ENCODE measurements around the gene ST3GAL3. TPM values are rescaled to one million over a fixed set of nuclear protein-coding genes. Genes with fewer than 3 reads are reported as not detected.

Gene ST3GAL3
- total and polyA plus RNA-seq, 5 experiments from 2014 or later, result 7.5 to 23.0 (median 10.9) TPM

GRCh38 chr1:43683560-43683959, 23.8 kb upstream of the ST3GAL3 start:
- no peaks in the 10 kb centered on the region for H3K9me3 Mint-ChIP-seq
- ATAC-seq, result no peak
- H3K36me3 Mint-ChIP-seq, result peaks cover 5 to 69% (median 16%) of the 10 kb centered on the region in 3 donors
- no peak overlapping the region for H3K4me3 Mint-ChIP-seq
- POLR2A ChIA-PET, result no interaction called here
- H3K27ac Mint-ChIP-seq, result peak overlapping the region in 3 of 10 donors; percentile 27 to 76 (median 43)
- H3K27me3 Mint-ChIP-seq, result no peaks in the 10 kb centered on the region
- peaks cover 0 to 14% (median 3%) of the 10 kb centered on the region in 4 donors for H3K4me1 Mint-ChIP-seq
- no peak for DNase-seq

- H3K36me3 Mint-ChIP-seq, result peaks cover 5 to 88% (median 28%) of the 10 kb centered on the region in 3 donors
- peak overlapping the region in 2 of 10 donors; percentile 7 to 53 for H3K27ac Mint-ChIP-seq
- H3K9me3 Mint-ChIP-seq, result no peaks in the 10 kb centered on the region
- ATAC-seq (no peak), DNase-seq (no peak)
- H3K4me1 Mint-ChIP-seq, result peaks cover 0 to 6% (median 2%) of the 10 kb centered on the region in 4 donors
- H3K4me3 Mint-ChIP-seq, result no peak overlapping the region
- no peaks in the 10 kb centered on the region for H3K27me3 Mint-ChIP-seq
- POLR2A ChIA-PET, result interaction anchor here (0.5 to 0.7 kb wide), 3 partner anchors 689 to 1464 kb away, joined by 3 to 4 read pairs (median 4); no protein-coding TSS in a partner anchor
These were observed 20.5 kb upstream of the ST3GAL3 start for GRCh38 chr1:43686801-43687200.

- Mint-ChIP-seq H3K27me3 (no peaks in the 10 kb centered on the region), H3K36me3 (peaks cover 5 to 92% (median 34%) of the 10 kb centered on the region in 3 donors), H3K27ac (peak overlapping the region in 1 of 10 donors; percentile 67), H3K9me3 (no peaks in the 10 kb centered on the region), H3K4me3 (no peak overlapping the region), H3K4me1 (peaks cover 0 to 6% (median 2%) of the 10 kb centered on the region in 4 donors)
- no peak for DNase-seq
- ATAC-seq, result no peak
- POLR2A ChIA-PET, result interaction anchor here (0.6 kb wide), 1 partner anchor 690 kb away, joined by 3 read pairs; no protein-coding TSS in a partner anchor
These were observed 19.8 kb upstream of the ST3GAL3 start for GRCh38 chr1:43687301-43688108.

- H3K27me3 Mint-ChIP-seq, result no peaks in the 10 kb centered on the region
- H3K36me3 Mint-ChIP-seq, result peaks cover 5 to 98% (median 35%) of the 10 kb centered on the region in 3 donors
- DNase-seq (no peak), ATAC-seq (no peak)
- no peak overlapping the region for H3K27ac Mint-ChIP-seq
- H3K4me1 Mint-ChIP-seq, result peaks cover 0 to 6% (median 1%) of the 10 kb centered on the region in 4 donors
- POLR2A ChIA-PET, result no interaction called here
- no peak overlapping the region for H3K4me3 Mint-ChIP-seq
- no peaks in the 10 kb centered on the region for H3K9me3 Mint-ChIP-seq
These were observed 19.3 kb upstream of the ST3GAL3 start for GRCh38 chr1:43688109-43688387.

GRCh38 chr1:43688594-43689000, 18.7 kb upstream of the ST3GAL3 start:
- no peaks in the 10 kb centered on the region for H3K9me3 Mint-ChIP-seq
- DNase-seq (no peak), ATAC-seq (no peak)
- H3K27ac Mint-ChIP-seq, result peak overlapping the region in 2 of 10 donors; percentile 29 to 62
- H3K36me3 Mint-ChIP-seq, result peaks cover 5 to 100% (median 33%) of the 10 kb centered on the region in 3 donors
- H3K4me1 Mint-ChIP-seq, result peaks cover 0 to 6% (median 1%) of the 10 kb centered on the region in 4 donors
- H3K27me3 Mint-ChIP-seq, result no peaks in the 10 kb centered on the region
- POLR2A ChIA-PET, result no interaction called here
- no peak overlapping the region for H3K4me3 Mint-ChIP-seq

GRCh38 chr1:43689289-43689688, 18.0 kb upstream of the ST3GAL3 start:
- no peak overlapping the region for H3K27ac Mint-ChIP-seq
- POLR2A ChIA-PET, result no interaction called here

GRCh38 chr1:43691871-43692815, 15.2 kb upstream of the ST3GAL3 start:
- Mint-ChIP-seq H3K9me3 (no peaks in the 10 kb centered on the region), H3K4me1 (peaks cover 0 to 3% (median 0%) of the 10 kb centered on the region in 4 donors), H3K36me3 (peaks cover 0 to 68% (median 25%) of the 10 kb centered on the region in 3 donors), H3K27ac (peak overlapping the region in 3 of 10 donors; percentile 36 to 67 (median 54)), H3K27me3 (no peaks in the 10 kb centered on the region), H3K4me3 (no peak overlapping the region)
- ATAC-seq (no peak), DNase-seq (no peak)
- POLR2A ChIA-PET, result interaction anchor here (1.9 kb wide), 1 partner anchor 15 kb away, joined by 4 read pairs; the partner anchor contains the start of gene ST3GAL3

More at GRCh38 chr1:43689289-43689688, 18.0 kb upstream of the ST3GAL3 start:
- DNase-seq (no peak), ATAC-seq (no peak)
- peaks cover 0 to 6% (median 1%) of the 10 kb centered on the region in 4 donors for H3K4me1 Mint-ChIP-seq
- H3K9me3 Mint-ChIP-seq, result no peaks in the 10 kb centered on the region
- H3K36me3 Mint-ChIP-seq, result peaks cover 5 to 96% (median 31%) of the 10 kb centered on the region in 3 donors
- no peak overlapping the region for H3K4me3 Mint-ChIP-seq
- no peaks in the 10 kb centered on the region for H3K27me3 Mint-ChIP-seq

- Mint-ChIP-seq H3K27me3 (no peaks in the 10 kb centered on the region), H3K4me1 (no peaks in the 10 kb centered on the region), H3K4me3 (no peak overlapping the region), H3K27ac (peak overlapping the region in 2 of 10 donors; percentile 38 to 44), H3K36me3 (peaks cover 0 to 55% (median 22%) of the 10 kb centered on the region in 3 donors), H3K9me3 (no peaks in the 10 kb centered on the region)
- DNase-seq (no peak), ATAC-seq (no peak)
- POLR2A ChIA-PET, result interaction anchor here (1.9 kb wide), 1 partner anchor 14 kb away, joined by 4 read pairs; the partner anchor contains the start of gene ST3GAL3
These were observed 14.0 kb upstream of the ST3GAL3 start for GRCh38 chr1:43693371-43693770.

GRCh38 chr1:43699281-43699680, 8.1 kb upstream of the ST3GAL3 start:
- peak overlapping the region in 1 of 10 donors; percentile 12 for H3K27ac Mint-ChIP-seq
- DNase-seq, result no peak
- ATAC-seq, result no peak
- peaks cover 0 to 36% (median 8%) of the 10 kb centered on the region in 3 donors for H3K36me3 Mint-ChIP-seq
- peaks cover 0 to 2% (median 0%) of the 10 kb centered on the region in 4 donors for H3K4me1 Mint-ChIP-seq
- POLR2A ChIA-PET, result no interaction called here
- H3K4me3 Mint-ChIP-seq, result no peak overlapping the region
- H3K9me3 Mint-ChIP-seq, result no peaks in the 10 kb centered on the region
- no peaks in the 10 kb centered on the region for H3K27me3 Mint-ChIP-seq

GRCh38 chr1:43703836-43704235, 3.5 kb upstream of the ST3GAL3 start:
- no peaks in the 10 kb centered on the region for H3K27me3 Mint-ChIP-seq
- peaks cover 0 to 48% (median 5%) of the 10 kb centered on the region in 3 donors for H3K36me3 Mint-ChIP-seq
- ATAC-seq (no peak), DNase-seq (no peak)
- H3K27ac Mint-ChIP-seq, result peak overlapping the region in 1 of 10 donors; percentile 23
- H3K4me1 Mint-ChIP-seq, result peaks cover 16 to 28% (median 27%) of the 10 kb centered on the region in 4 donors
- H3K9me3 Mint-ChIP-seq, result no peaks in the 10 kb centered on the region
- peak overlapping the region in 1 of 10 donors; percentile 15 for H3K4me3 Mint-ChIP-seq
- POLR2A ChIA-PET, result no interaction called here

- ATAC-seq (no peak), DNase-seq (no peak)
- POLR2A ChIA-PET, result interaction anchor here (0.6 kb wide), 1 partner anchor 76 kb away, joined by 4 read pairs; no protein-coding TSS in a partner anchor
- no peaks in the 10 kb centered on the region for H3K9me3 Mint-ChIP-seq
- peak overlapping the region in 1 of 10 donors; percentile 43 for H3K27ac Mint-ChIP-seq
- H3K4me3 Mint-ChIP-seq, result peak overlapping the region in 2 of 10 donors; percentile 20 to 63
- peaks cover 0 to 51% (median 5%) of the 10 kb centered on the region in 3 donors for H3K36me3 Mint-ChIP-seq
- H3K4me1 Mint-ChIP-seq, result peaks cover 18 to 31% (median 31%) of the 10 kb centered on the region in 4 donors
- no peaks in the 10 kb centered on the region for H3K27me3 Mint-ChIP-seq
These were observed 2.5 kb upstream of the ST3GAL3 start for GRCh38 chr1:43704838-43705237.

- H3K27me3 Mint-ChIP-seq, result no peaks in the 10 kb centered on the region
- ATAC-seq (no peak), DNase-seq (no peak)
- H3K27ac Mint-ChIP-seq, result peak overlapping the region in 3 of 10 donors; percentile 32 to 59 (median 50)
- H3K4me3 Mint-ChIP-seq, result peak overlapping the region in 6 of 10 donors; percentile 34 to 90 (median 84)
- no peaks in the 10 kb centered on the region for H3K9me3 Mint-ChIP-seq
- POLR2A ChIA-PET, result interaction anchor here (0.7 to 2.1 kb wide), 2 partner anchors 55 to 926 kb away, joined by 3 to 5 read pairs; partner anchors contain the start of gene KDM4A
- peaks cover 0 to 51% (median 5%) of the 10 kb centered on the region in 3 donors for H3K36me3 Mint-ChIP-seq
- H3K4me1 Mint-ChIP-seq, result peaks cover 19 to 32% (median 31%) of the 10 kb centered on the region in 4 donors
These were observed 2.0 kb upstream of the ST3GAL3 start for GRCh38 chr1:43705334-43705733.
